ENCODE measurements around the gene HAGH. TPM values are rescaled to one million over a fixed set of nuclear protein-coding genes. Genes with fewer than 3 reads are reported as not detected.

Gene HAGH
- total RNA-seq, 1 donor from 2014 or later: 38.3 TPM

DNA sequence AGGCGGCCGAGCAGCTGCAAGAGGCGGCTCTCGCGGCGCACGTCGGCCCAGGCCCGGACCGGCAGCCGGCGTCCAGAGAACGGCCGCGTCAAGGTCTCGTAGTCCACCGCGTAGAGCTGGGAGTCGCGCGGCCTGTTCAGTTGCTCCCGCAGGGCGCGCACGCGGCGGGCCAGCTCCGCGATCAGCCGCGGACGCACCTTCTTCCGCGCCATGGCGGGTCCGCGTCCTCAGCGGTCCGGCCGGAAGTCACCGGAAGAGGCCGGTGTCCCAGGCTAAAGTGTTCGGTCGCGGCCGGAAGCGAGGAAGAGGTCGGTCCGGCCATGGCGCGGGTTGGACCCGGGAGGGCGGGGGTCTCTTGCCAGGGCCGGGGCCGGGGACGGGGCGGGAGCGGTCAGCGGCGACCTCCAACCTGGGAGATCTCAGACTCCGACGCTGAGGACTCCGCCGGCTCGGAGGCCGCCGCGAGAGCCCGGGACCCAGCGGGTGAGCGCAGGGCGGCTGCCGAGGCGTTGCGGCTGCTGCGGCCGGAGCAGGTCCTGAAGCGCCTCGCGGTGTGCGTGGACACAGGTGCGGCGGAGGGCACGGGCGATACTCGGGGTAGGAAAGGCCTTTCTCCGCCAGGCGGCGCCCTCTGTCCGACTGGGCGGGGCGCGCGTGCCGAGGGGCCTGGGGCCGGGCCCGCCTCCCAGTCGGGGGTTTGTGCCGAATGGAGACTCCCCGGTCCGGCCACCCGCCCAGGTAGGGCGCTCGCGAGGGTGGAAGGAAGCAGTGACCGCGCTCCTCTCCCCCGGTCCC is 53.5 kb downstream of the HAGH start, which contains the start of gene MRPS34:
TSS of gene MRPS34 (minus strand) at position 227 of the 795 bp plus-strand sequence. CDS start at position 212, 15 bp downstream.
- Mint-ChIP-seq H3K9me3 (no peaks in the 10 kb centered on the region), H3K4me3 (peak within 1 kb of the TSS; percentile 97), H3K36me3 (peaks cover 3% of the 10 kb centered on the region), H3K27ac (no peak within 1 kb of the TSS), H3K27me3 (ENCODE audit: insufficient read depth, low read depth) (peaks cover 3% of the 10 kb centered on the region), H3K4me1 (peaks cover 10% of the 10 kb centered on the region)
- Histone ChIP-seq H3K27ac (no peak within 1 kb of the TSS), H3K4me3 (peak within 1 kb of the TSS; percentile 83), H3K4me1 (peaks cover 5% of the 10 kb centered on the region), H3F3A (ENCODE audit: low read depth) (peaks cover 7% of the 10 kb centered on the region), H3K79me2 (ENCODE audit: low read depth) (peaks cover 25% of the 10 kb centered on the region), H3K9ac (peak within 1 kb of the TSS; percentile 59), H4K20me1 (ENCODE audit: low read depth) (peaks cover 38% of the 10 kb centered on the region), H2AFZ (replicated peaks) (peak within 1 kb of the TSS; percentile 80), H3K9me3 (ENCODE audit: low read depth) (no peaks in the 10 kb centered on the region), H3K36me3 (no peaks in the 10 kb centered on the region), H3K4me2 (peak within 1 kb of the TSS; percentile 95), H3K27me3 (no peaks in the 10 kb centered on the region)
- peak; percentile 97 for DNase-seq (ENCODE audit: low spot score)
- no peak for TF ChIP-seq EZH2 (IDR thresholded peaks at IDR 0.05)
- no peak for TF ChIP-seq EZH2phosphoT487 (IDR thresholded peaks at IDR 0.05)
- TF ChIP-seq, protein P1, sequence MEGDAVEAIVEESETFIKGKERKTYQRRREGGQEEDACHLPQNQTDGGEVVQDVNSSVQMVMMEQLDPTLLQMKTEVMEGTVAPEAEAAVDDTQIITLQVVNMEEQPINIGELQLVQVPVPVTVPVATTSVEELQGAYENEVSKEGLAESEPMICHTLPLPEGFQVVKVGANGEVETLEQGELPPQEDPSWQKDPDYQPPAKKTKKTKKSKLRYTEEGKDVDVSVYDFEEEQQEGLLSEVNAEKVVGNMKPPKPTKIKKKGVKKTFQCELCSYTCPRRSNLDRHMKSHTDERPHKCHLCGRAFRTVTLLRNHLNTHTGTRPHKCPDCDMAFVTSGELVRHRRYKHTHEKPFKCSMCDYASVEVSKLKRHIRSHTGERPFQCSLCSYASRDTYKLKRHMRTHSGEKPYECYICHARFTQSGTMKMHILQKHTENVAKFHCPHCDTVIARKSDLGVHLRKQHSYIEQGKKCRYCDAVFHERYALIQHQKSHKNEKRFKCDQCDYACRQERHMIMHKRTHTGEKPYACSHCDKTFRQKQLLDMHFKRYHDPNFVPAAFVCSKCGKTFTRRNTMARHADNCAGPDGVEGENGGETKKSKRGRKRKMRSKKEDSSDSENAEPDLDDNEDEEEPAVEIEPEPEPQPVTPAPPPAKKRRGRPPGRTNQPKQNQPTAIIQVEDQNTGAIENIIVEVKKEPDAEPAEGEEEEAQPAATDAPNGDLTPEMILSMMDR (IDR thresholded peaks at IDR 0.05): peak; percentile 85

DNA sequence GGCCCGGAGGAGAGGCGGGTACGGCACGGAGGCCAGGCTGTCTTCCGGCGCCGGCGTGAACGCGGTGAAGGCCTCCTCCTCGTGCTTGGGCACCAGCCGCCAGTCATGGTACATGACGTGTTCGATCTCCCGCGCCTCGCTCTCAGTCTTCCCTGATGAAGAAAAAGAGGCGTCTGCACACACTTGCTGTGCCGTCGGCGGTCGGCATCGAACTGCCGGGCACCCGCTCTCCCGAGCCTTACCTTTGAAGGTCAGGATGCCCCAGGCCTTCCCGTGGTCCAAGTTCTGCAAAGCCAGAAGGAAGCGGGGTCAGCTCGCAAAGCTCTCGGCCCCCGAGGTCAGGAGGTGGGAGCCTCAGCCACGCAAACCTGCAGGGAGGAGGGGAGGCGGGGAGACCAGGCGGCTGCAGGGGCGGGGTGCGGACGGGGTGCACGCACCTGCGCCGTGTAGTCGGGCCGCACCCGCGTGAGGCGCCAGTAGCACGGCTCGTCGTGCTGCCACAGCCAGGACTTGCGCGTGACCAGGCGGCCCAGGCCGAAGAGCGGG is 54.2 kb downstream of the HAGH start, which contains the start of gene EME2:
TSS of gene EME2 (plus strand) at position 449 of the 546 bp plus-strand sequence. CDS start 418 bp downstream, outside the sequence.
- H3F3A ChIP-seq (ENCODE audit: low read depth): peaks cover 7% of the 10 kb centered on the region
- no peaks in the 10 kb centered on the region for H3K9me3 Mint-ChIP-seq
- H3K27me3 Mint-ChIP-seq (ENCODE audit: insufficient read depth, low read depth): peaks cover 7% of the 10 kb centered on the region

DNA sequence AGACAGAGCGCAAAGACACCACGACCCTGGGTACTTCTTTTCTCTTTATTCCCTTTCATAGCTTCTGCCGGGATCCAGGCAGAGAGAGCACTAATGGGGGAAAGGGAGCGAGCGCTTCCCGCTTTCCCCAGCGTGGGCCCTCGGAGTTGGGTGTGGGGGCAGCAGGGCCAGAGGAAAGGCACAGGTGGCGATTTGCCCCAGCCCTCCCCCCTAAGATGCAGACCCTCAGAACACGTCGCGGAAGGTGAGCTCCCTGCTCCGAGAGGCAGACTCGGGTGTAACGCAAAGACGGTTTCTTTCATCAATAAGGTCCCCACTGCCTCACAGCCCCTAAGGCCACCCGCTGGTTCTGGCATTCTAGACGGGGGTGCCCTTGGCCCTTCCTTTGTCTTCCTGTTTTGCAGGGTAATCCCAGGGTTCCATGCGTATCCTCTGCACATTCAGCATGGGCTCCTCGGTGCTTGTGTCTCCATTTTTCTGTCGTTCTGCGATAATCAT is 54.7 kb downstream of the HAGH start:
- H3F3A ChIP-seq (ENCODE audit: low read depth): peaks cover 7% of the 10 kb centered on the region
- Mint-ChIP-seq H3K4me1 (peaks cover 10% of the 10 kb centered on the region), H3K27me3 (ENCODE audit: insufficient read depth, low read depth) (peaks cover 7% of the 10 kb centered on the region), H3K9me3 (no peaks in the 10 kb centered on the region), H3K4me3 (peak overlapping the region; percentile 97), H3K27ac (no peak overlapping the region), H3K36me3 (peaks cover 3% of the 10 kb centered on the region)
- H4K20me1 ChIP-seq (ENCODE audit: low read depth): peaks cover 38% of the 10 kb centered on the region
- no peak overlapping the region for H3K9ac ChIP-seq
- H2AFZ ChIP-seq (replicated peaks): no peak overlapping the region
- DNase-seq (ENCODE audit: low spot score): peak; percentile 35
- TF ChIP-seq EZH2phosphoT487 (IDR thresholded peaks at IDR 0.05) (no peak), EZH2 (IDR thresholded peaks at IDR 0.05) (no peak)
- TF ChIP-seq, protein P1 (IDR thresholded peaks at IDR 0.05): no peak
- peaks cover 5% of the 10 kb centered on the region for H3K4me1 ChIP-seq
- H3K4me2 ChIP-seq: peak overlapping the region; percentile 95
- peak overlapping the region; percentile 83 for H3K4me3 ChIP-seq
- H3K79me2 ChIP-seq (ENCODE audit: low read depth): peaks cover 25% of the 10 kb centered on the region
- H3K27ac ChIP-seq: no peak overlapping the region
- H3K36me3 ChIP-seq: no peaks in the 10 kb centered on the region
- no peaks in the 10 kb centered on the region for H3K27me3 ChIP-seq
- H3K9me3 ChIP-seq (ENCODE audit: low read depth): no peaks in the 10 kb centered on the region

More for the DNA sequence above, 54.2 kb downstream of the HAGH start, which contains the start of gene EME2:
- no peaks in the 10 kb centered on the region for H3K27me3 ChIP-seq
- peak; percentile 54 for DNase-seq (ENCODE audit: low spot score)
- Mint-ChIP-seq H3K36me3 (peaks cover 3% of the 10 kb centered on the region), H3K4me1 (peaks cover 10% of the 10 kb centered on the region), H3K27ac (no peak within 1 kb of the TSS), H3K4me3 (peak within 1 kb of the TSS; percentile 97)
- H3K27ac ChIP-seq: no peak within 1 kb of the TSS
- no peak for TF ChIP-seq EZH2phosphoT487 (IDR thresholded peaks at IDR 0.05)
- H4K20me1 ChIP-seq (ENCODE audit: low read depth): peaks cover 38% of the 10 kb centered on the region
- peak within 1 kb of the TSS; percentile 95 for H3K4me2 ChIP-seq
- no peaks in the 10 kb centered on the region for H3K36me3 ChIP-seq
- peak within 1 kb of the TSS; percentile 80 for H2AFZ ChIP-seq (replicated peaks)
- H3K4me3 ChIP-seq: peak within 1 kb of the TSS; percentile 83
- H3K9me3 ChIP-seq (ENCODE audit: low read depth): no peaks in the 10 kb centered on the region
- H3K4me1 ChIP-seq: peaks cover 5% of the 10 kb centered on the region
- peak within 1 kb of the TSS; percentile 59 for H3K9ac ChIP-seq
- peaks cover 25% of the 10 kb centered on the region for H3K79me2 ChIP-seq (ENCODE audit: low read depth)
